Measurements from ENCODE around the gene ADCYAP1R1. TPM values are rescaled to one million over a fixed set of nuclear protein-coding genes. Genes with fewer than 3 reads are reported as not detected.

ADCYAP1R1 gene
- total and polyA plus RNA-seq, 2 donors (not counting 1 experiment from before 2014, with no cell fraction given), result not detected

DNA sequence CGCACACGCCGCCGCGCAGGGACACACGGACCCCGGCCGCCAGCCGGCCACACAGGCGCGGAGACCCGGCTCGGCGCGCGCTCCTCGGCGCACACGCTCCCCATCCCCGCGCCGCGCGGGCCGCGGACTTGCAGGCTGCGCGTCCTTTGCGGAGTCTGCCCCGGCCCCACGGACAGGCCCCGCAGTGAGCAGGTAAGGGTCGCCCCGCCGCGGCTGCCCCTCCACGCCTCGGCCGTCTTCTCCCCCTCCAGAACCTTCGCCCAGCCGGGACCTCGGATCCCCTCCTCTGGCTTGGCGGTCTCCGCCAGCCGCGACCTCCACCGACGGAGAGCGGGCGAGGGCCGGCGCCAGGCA lies 356 bp downstream of the ADCYAP1R1 start:
- no peak overlapping the region for H3K4me3 Mint-ChIP-seq
- H2AFZ ChIP-seq (ENCODE audit: insufficient read depth, low read depth, low read length, poor library complexity, severe bottlenecking), result no peak overlapping the region
- peaks cover 0 to 28% (median 3%) of the 10 kb centered on the region in 4 experiments for H3K27me3 ChIP-seq (replicated peaks in 1 of 4; ENCODE audit: control extremely low read depth in 1 of 4, control insufficient read depth in 3 of 4, insufficient read depth in 4 of 4, low read length in 3 of 4)
- no peaks in the 10 kb centered on the region for H3K9me3 Mint-ChIP-seq (ENCODE audit: insufficient read depth)
- no peak overlapping the region for H3K4me3 ChIP-seq (ENCODE audit: control extremely low read depth in 1 of 5, extremely low read depth in 1 of 5, insufficient read depth in 1 of 5, low read depth in 2 of 5, low read length in 4 of 5)
- ChIA-PET CTCF (no interaction called here), POLR2A (no interaction called here)
- no peaks in the 10 kb centered on the region for H3K36me3 ChIP-seq (replicated peaks in 1 of 2; ENCODE audit: control extremely low read depth in 1 of 2, control insufficient read depth in 1 of 2, extremely low read depth in 1 of 2, insufficient read depth in 2 of 2, low read length in 1 of 2)
- H3K4me2 ChIP-seq (replicated peaks; ENCODE audit: low read depth, low read length, poor library complexity, severe bottlenecking), result no peak overlapping the region
- no peak overlapping the region for H3K27ac Mint-ChIP-seq
- no peak for DNase-seq
- intact Hi-C loops (cut with micrococcal nuclease), result no loop called here
- no peaks in the 10 kb centered on the region for H4K20me1 ChIP-seq (ENCODE audit: control insufficient read depth, insufficient read depth, low read length, poor library complexity, severe bottlenecking)
- 6% methylated on average over 52 of the region's 52 CpGs for WGBS (ENCODE audit: insufficient coverage)
- H3K79me2 ChIP-seq (ENCODE audit: control insufficient read depth, insufficient read depth, low read length), result no peaks in the 10 kb centered on the region
- no peaks in the 10 kb centered on the region for H3K9me3 ChIP-seq (ENCODE audit: control extremely low read depth in 1 of 3, control insufficient read depth in 2 of 3, insufficient read depth in 1 of 3, low read length in 2 of 3)
- H3K27me3 Mint-ChIP-seq, result peaks cover 22% of the 10 kb centered on the region
- no peak overlapping the region for H3K9ac ChIP-seq (ENCODE audit: low read length)
- TF ChIP-seq, protein P1, sequence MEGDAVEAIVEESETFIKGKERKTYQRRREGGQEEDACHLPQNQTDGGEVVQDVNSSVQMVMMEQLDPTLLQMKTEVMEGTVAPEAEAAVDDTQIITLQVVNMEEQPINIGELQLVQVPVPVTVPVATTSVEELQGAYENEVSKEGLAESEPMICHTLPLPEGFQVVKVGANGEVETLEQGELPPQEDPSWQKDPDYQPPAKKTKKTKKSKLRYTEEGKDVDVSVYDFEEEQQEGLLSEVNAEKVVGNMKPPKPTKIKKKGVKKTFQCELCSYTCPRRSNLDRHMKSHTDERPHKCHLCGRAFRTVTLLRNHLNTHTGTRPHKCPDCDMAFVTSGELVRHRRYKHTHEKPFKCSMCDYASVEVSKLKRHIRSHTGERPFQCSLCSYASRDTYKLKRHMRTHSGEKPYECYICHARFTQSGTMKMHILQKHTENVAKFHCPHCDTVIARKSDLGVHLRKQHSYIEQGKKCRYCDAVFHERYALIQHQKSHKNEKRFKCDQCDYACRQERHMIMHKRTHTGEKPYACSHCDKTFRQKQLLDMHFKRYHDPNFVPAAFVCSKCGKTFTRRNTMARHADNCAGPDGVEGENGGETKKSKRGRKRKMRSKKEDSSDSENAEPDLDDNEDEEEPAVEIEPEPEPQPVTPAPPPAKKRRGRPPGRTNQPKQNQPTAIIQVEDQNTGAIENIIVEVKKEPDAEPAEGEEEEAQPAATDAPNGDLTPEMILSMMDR (IDR thresholded peaks at IDR 0.05), result no peak
- TF ChIP-seq EZH2 (IDR thresholded peaks at IDR 0.05; ENCODE audit: borderline replicate concordance, insufficient read depth, low read depth, low read length, poor library complexity, severe bottlenecking), result no peak
- H3K4me1 ChIP-seq (ENCODE audit: control insufficient read depth in 2 of 2, insufficient read depth in 2 of 2, low read length in 2 of 2), result no peaks in the 10 kb centered on the region
- no peak overlapping the region for H3K27ac ChIP-seq (ENCODE audit: low read length in 2 of 2)
- no peak for ATAC-seq (ENCODE audit: low read depth)
- peaks cover 2% of the 10 kb centered on the region for H3K4me1 Mint-ChIP-seq

DNA sequence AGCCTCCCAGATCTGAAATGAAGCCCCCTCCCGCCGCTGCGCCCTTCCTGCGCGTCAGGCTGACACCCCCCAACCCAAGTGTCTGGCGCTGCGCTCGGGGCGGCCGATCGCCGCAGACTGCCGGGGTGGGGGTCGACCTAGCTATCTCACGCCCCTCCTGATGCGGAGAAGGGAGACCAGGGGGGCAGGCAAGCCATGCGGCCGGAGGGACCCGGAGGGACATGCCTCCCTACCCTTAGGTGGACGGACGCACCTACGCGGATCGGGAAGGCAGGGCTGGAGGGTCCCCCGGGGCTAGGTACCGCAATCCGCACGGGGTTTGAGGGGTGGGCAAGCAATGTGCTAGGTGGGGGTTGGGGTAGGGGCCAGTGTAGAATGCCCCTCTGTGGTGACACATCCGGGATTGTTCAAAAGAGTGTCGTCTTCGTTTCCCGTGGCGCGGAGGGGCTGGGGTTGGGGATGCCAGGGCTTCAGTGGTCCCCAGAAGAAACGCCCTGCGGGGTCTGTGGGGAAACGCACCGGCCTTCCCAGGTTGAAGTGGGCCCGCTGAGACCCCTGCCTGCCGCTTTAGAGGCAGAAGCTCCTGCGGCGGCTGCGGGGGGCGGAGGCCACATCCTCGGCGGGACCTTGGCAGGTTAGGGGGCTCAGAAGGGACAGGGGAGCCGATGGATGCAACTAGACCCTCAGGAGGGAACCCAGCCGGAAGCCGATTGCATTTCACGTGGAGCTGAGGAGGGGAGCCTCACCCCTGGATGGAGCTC lies 913 bp downstream of the ADCYAP1R1 start:
- Histone ChIP-seq H3K79me2 (ENCODE audit: control insufficient read depth, insufficient read depth, low read length) (no peaks in the 10 kb centered on the region), H3K36me3 (replicated peaks in 1 of 2; ENCODE audit: control extremely low read depth in 1 of 2, control insufficient read depth in 1 of 2, extremely low read depth in 1 of 2, insufficient read depth in 2 of 2, low read length in 1 of 2) (no peaks in the 10 kb centered on the region), H2AFZ (ENCODE audit: insufficient read depth, low read depth, low read length, poor library complexity, severe bottlenecking) (no peak overlapping the region), H3K4me2 (replicated peaks; ENCODE audit: low read depth, low read length, poor library complexity, severe bottlenecking) (no peak overlapping the region), H3K9me3 (ENCODE audit: control extremely low read depth in 1 of 3, control insufficient read depth in 2 of 3, insufficient read depth in 1 of 3, low read length in 2 of 3) (no peaks in the 10 kb centered on the region), H3K27me3 (replicated peaks in 1 of 4; ENCODE audit: control extremely low read depth in 1 of 4, control insufficient read depth in 3 of 4, insufficient read depth in 4 of 4, low read length in 3 of 4) (peaks cover 0 to 28% (median 3%) of the 10 kb centered on the region in 4 experiments), H3K27ac (ENCODE audit: low read length in 2 of 2) (no peak overlapping the region), H3K9ac (ENCODE audit: low read length) (no peak overlapping the region), H4K20me1 (ENCODE audit: control insufficient read depth, insufficient read depth, low read length, poor library complexity, severe bottlenecking) (no peaks in the 10 kb centered on the region), H3K4me1 (ENCODE audit: control insufficient read depth in 2 of 2, insufficient read depth in 2 of 2, low read length in 2 of 2) (no peaks in the 10 kb centered on the region), H3K4me3 (ENCODE audit: control extremely low read depth in 1 of 5, extremely low read depth in 1 of 5, insufficient read depth in 1 of 5, low read depth in 2 of 5, low read length in 4 of 5) (no peak overlapping the region)
- TF ChIP-seq, protein P1 (IDR thresholded peaks at IDR 0.05), result no peak
- no peak for TF ChIP-seq EZH2 (IDR thresholded peaks at IDR 0.05; ENCODE audit: borderline replicate concordance, insufficient read depth, low read depth, low read length, poor library complexity, severe bottlenecking)
- DNase-seq, result no peak
- no peak for ATAC-seq (ENCODE audit: low read depth)
- CTCF ChIA-PET, result no interaction called here
- H3K9me3 Mint-ChIP-seq (ENCODE audit: insufficient read depth), result no peaks in the 10 kb centered on the region
- intact Hi-C loops (cut with micrococcal nuclease), result no loop called here
- 9% methylated on average over 48 of the region's 50 CpGs for WGBS (ENCODE audit: insufficient coverage)
- peaks cover 22% of the 10 kb centered on the region for H3K27me3 Mint-ChIP-seq
- H3K27ac Mint-ChIP-seq, result no peak overlapping the region
- no peak overlapping the region for H3K4me3 Mint-ChIP-seq
- peaks cover 2% of the 10 kb centered on the region for H3K4me1 Mint-ChIP-seq
- POLR2A ChIA-PET, result no interaction called here
